Muscle of back (tissue), 11 donors: ENCODE measurements around the gene PRICKLE2. TPM values are rescaled to one million over a fixed set of nuclear protein-coding genes. Genes with fewer than 3 reads are reported as not detected.

Experiments
- DNase-seq, 3 donors: peaks; one replicate each; pipeline versions ENCODE4 v3.0.0 to v3.0.0-alpha.2; 2013
- polyA plus RNA-seq, 10 donors: library from polyadenylated mRNA; unstranded; fragments of 120-200 nt; gene quantifications; one replicate each; pipeline ENCODE4 v1.2.1, GENCODE V29; 2013; ENCODE audit not compliant: insufficient read length in 10 of 10

The PRICKLE2 gene
- polyA plus RNA-seq, 10 donors = 6.6 to 15.5 (median 9.7) TPM

GRCh38 chr3:64190517-64191515, 34.5 kb downstream of the PRICKLE2 start:
- DNase-seq = peak in 1 of 3 donors; percentile 77

GRCh38 chr3:64188810-64189560, 36.3 kb downstream of the PRICKLE2 start:
- DNase-seq = peak; percentile 46 to 83 (median 68)

GRCh38 chr3:64187065-64187959, 38.0 kb downstream of the PRICKLE2 start:
- DNase-seq = peak; percentile 88 to 98 (median 94)

DNA sequence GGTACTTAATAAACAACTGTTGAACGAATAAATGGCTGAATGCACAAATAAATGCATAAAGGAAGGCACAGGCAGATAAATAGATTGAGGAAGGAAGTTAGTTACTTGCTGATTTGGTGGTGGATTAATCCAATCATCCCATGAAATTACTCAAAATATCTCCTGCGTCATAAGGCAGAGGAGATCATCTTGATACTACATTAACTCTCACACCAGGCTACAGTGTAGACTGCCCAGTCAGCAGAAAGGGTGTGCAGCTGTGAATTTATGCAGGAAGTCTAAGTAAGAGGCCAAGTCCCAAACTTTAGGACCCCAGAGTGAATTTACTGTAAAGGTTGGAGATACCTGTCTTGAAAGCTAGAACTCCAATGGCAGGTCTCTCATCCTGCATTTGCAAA, 38.6 kb downstream of the PRICKLE2 start:
- no peak for DNase-seq

DNA sequence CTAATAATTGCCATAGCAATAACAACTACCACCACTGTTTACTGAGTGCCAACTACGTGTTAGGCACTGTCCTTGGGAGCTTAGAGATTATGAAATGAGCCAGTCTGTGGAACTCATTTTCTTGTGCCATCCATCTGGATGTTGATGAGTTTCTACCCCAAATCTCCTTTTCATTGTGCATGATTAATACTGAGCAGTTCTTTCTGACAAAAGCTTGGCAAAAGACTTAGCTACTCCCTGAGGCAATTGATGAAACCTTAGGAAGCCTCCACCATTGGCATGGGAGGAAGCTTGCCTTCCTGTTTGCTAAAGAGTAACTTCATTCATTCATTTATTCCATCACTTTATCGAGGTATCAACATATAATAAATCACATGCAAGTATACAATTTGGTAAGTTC, 39.8 kb downstream of the PRICKLE2 start:
- DNase-seq = no peak

DNA sequence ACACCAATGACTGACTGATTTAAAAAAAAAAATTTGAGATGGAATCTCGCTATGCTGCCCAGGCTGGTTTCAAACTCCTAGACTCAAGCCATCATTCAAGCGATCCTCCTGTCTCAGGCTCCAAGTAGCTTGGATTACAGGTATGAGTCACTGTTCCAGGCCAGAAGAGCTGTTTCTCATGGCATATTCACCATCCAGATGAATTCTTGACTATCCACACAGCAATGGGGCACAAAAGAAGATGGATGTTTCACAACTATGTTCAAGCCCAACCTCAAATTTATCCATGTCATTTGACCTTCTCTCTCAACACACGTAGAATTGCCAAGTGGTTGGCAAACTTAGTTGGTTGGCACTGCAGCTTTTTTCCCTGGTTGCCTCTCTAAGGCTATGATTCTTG, 40.6 kb downstream of the PRICKLE2 start:
- no peak for DNase-seq

DNA sequence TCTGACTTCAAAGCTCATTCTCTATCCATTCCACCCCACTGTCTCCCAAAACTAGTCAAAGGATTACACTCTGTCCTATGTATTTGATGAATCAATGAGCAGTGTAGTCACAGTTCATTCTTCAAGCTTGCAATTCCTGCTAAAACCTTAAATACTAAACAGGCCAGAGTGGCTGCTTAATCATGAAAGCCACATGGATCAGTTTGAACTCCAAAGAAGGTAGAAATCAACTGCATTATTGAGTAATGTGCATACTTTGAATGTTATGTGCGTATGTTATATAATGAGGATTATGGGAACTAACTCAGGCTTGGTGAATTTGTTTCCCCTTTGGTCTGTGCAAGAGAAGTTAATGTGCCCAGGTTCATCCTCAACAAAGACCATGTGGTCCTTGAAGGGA, 45.4 kb downstream of the PRICKLE2 start:
- peak in 1 of 3 donors; percentile 61 for DNase-seq

DNA sequence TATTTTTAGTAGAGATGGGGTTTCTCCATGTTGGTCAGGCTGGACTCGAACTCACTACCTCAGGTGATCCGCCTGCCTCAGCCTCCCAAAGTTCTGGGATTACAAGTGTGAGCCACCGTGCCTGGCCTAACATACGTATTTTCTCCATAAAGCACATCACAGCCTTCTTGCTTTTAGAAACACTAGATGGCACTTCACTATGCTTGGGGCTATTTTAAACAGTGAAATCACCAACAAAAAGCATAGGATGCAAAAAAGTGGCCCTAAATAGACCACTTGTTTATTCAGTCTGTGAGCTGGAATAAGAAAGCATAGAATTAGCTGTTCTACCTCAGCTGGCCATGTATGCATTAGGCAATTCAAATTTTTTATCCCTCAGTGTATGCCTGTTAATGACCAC, 46.0 kb downstream of the PRICKLE2 start:
- DNase-seq = no peak

GRCh38 chr3:64178419-64178818, 46.8 kb downstream of the PRICKLE2 start:
- DNase-seq = no peak

GRCh38 chr3:64176461-64176996, 48.7 kb downstream of the PRICKLE2 start:
- no peak for DNase-seq

DNA sequence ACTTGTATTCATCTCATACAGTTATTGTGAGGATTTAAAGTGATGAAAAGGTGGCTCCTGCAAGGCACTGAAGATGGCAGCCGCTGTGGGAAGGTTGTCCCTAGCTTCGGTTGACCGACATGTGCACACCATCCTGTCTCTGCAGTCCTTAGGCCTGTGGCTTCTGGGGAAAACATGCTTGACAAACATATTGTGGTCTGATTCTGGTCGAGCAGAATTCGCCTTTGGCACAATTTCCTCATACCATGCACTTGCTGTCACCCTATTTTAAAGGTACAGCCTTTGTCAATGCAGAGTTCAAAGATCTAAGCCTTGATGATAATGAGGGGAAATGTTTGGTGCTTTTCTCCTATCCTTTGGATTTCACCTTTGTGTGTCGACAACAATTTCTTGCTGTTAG, 50.9 kb downstream of the PRICKLE2 start:
- DNase-seq = no peak

DNA sequence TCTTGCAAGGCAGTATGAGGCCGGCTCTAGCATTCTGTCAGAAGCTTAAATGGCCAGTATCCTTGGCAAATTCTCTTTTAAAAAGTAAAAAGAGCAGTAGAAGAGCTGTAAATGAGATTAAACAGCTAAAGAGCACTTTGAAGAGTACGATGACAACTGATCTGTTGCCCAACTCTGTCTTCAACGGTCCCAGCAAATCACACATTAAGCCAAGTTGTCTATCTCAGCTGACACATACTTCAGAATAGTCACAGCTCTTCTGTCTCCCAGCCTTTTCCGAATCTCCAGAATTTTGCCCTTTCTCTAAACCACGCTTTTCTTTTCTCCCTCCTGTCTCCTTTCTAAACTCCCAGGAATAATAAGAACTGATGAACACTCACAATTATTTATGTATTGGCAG, 51.7 kb downstream of the PRICKLE2 start:
- no peak for DNase-seq

DNA sequence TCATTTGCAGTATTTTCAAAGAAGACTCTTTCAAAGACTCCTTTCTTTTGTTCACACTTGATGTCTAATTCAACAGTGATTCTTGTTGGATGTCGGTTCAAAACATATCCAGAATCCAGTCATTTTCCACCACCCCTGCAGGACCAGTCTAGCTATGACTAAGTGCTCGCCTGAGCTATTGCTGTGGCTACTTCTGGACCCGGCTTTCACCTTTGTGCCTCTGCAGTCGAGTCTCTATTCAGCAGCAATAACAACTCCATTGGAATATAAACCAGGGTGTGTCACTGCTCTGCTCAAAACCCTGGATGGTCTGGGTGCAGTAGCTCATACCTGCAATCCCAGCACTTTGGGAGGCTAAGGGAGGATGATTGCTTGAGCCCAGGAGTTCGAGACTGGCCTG, 55.0 kb downstream of the PRICKLE2 start:
- no peak for DNase-seq

- no peak for DNase-seq
Measured at GRCh38 chr3:64167868-64168267, 57.4 kb downstream of the PRICKLE2 start.

- no peak for DNase-seq
Measured at GRCh38 chr3:64167351-64167750, 57.9 kb downstream of the PRICKLE2 start.

- peak in 1 of 3 donors; percentile 79 for DNase-seq
Measured at GRCh38 chr3:64166584-64167162, 58.6 kb downstream of the PRICKLE2 start.

- DNase-seq = no peak
Measured at GRCh38 chr3:64164349-64164748, 60.9 kb downstream of the PRICKLE2 start.

DNA sequence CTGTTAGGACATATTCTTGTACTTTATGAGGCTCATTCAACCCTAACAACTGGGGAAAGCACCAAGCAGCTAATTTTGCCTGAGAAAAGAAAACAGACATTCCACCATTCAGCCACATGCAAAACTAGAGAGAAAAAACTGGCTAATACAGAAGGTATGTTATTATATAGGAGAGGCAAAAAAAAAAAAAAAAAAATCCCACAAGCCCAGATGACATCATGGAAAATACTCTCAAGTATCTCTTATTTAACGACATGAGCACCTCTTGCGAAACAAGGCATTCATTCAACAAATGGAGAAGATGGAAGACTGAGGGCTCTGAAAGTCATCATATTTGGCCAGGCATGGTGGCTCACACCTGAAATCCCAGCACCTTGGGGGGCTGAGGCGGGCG, 61.5 kb downstream of the PRICKLE2 start:
- DNase-seq = peak in 2 of 3 donors; percentile 73 to 87

DNA sequence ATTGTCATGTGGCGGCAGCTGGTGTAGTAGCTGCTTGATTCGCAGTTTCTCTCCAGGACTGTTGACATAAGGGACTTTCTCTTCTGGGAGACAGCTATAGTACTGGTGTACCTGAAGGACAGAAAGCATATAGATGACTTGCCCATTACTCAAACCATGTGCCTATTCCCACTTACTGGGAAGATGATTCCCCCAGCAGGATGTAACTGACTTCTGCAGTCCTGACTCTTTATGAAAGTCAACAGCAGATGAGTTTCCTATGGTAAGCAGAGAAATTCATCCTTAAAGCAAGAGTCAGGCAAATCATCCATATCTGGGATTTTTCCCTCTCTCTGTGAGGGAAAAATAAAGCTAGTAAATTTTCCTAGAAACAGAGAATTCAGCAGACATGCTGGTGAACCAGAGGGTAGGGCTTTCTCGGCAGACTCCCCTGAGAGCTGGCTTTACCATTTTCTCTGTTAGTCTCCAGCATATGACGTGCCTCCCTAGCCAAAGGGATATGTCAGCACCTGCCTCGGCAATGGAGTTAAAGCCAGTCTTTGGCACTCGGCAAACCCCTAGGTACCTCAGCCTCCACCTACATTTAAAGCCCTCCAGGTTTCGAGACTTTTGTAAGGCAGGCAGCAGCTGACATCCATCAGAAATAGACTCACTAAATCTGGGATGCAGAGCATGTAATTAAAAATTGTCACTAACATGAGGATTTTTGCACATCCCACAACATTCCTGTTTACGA, 62.1 kb downstream of the PRICKLE2 start:
- no peak for DNase-seq

DNA sequence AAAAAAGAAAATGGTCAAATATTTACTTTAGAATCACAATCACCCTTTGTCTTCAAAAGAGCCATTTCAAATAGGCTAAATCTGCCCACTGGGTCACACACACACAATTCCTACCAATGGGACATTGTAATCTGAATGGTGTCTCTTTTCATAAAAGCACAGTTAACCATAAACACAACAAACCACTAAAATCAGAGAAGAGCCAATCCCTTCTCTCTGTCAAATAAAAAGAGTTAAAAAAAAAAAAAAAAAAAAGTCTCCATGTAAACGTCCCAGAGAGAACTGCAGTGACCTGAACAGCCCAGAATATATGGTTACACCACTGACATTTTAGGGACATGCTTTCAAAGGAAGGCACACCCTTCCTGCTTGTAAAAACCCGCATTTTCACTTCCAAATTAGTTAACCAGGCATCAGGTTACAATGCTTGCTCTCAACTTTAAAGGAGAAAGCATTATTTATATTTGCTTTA, 63.7 kb downstream of the PRICKLE2 start:
- peak in 1 of 3 donors; percentile 36 for DNase-seq
